ENCODE results near the gene SEMA3C. TPM values are rescaled to one million over a fixed set of nuclear protein-coding genes. Genes with fewer than 3 reads are reported as not detected.

The SEMA3C gene
- polyA plus RNA-seq, 1 donor from 2014 or later, result 386 TPM

DNA sequence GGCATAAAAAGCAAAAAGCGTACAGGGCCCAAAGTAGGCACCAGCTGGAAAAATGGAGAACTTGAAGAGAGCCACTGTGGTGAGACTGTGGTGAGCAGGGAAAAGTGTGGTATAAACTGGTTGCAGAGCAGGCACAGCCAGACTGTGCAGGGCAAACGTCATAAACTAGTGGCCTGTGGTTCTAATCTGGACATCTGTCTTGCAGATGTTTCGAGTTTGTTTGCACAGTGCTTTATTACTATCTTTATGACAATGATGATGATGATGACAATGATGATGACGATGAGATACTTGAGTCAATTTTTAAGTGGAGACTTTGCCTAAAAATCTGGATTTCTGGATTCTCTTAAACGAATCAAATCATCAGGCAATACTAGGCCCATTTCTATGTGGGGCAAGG is 45.7 kb downstream of the SEMA3C start:
- Histone ChIP-seq H3K4me3 (ENCODE audit: low read length) (no peak overlapping the region), H3F3A (ENCODE audit: insufficient read depth, low read length, poor library complexity, severe bottlenecking) (no peaks in the 10 kb centered on the region), H4K20me1 (ENCODE audit: insufficient read depth) (no peaks in the 10 kb centered on the region), H3K27ac (ENCODE audit: low read length) (no peak overlapping the region), H3K79me2 (replicated peaks; ENCODE audit: insufficient read depth, low read length) (no peaks in the 10 kb centered on the region), H3K9me3 (ENCODE audit: low read length) (no peaks in the 10 kb centered on the region), H3K9me2 (ENCODE audit: insufficient read depth, low read length) (no peaks in the 10 kb centered on the region), H3K4me2 (ENCODE audit: low read length) (no peak overlapping the region), H2AFZ (ENCODE audit: low read depth, low read length) (no peak overlapping the region), H3K27me3 (ENCODE audit: insufficient read depth, low read depth, low read length) (no peaks in the 10 kb centered on the region), H3K9ac (ENCODE audit: low read length) (no peak overlapping the region), H3K36me3 (ENCODE audit: insufficient read depth, low read length) (no peaks in the 10 kb centered on the region)
- TF ChIP-seq, protein P1, sequence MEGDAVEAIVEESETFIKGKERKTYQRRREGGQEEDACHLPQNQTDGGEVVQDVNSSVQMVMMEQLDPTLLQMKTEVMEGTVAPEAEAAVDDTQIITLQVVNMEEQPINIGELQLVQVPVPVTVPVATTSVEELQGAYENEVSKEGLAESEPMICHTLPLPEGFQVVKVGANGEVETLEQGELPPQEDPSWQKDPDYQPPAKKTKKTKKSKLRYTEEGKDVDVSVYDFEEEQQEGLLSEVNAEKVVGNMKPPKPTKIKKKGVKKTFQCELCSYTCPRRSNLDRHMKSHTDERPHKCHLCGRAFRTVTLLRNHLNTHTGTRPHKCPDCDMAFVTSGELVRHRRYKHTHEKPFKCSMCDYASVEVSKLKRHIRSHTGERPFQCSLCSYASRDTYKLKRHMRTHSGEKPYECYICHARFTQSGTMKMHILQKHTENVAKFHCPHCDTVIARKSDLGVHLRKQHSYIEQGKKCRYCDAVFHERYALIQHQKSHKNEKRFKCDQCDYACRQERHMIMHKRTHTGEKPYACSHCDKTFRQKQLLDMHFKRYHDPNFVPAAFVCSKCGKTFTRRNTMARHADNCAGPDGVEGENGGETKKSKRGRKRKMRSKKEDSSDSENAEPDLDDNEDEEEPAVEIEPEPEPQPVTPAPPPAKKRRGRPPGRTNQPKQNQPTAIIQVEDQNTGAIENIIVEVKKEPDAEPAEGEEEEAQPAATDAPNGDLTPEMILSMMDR (IDR thresholded peaks at IDR 0.05; ENCODE audit: poor library complexity, severe bottlenecking), result no peak
- TF ChIP-seq EP300 (conservative IDR thresholded peaks at IDR 0.05; ENCODE audit: poor library complexity, severe bottlenecking), result no peak
- TF ChIP-seq TAF1 (IDR thresholded peaks at IDR 0.05; ENCODE audit: low read depth), result no peak
- TF ChIP-seq, protein P2, sequence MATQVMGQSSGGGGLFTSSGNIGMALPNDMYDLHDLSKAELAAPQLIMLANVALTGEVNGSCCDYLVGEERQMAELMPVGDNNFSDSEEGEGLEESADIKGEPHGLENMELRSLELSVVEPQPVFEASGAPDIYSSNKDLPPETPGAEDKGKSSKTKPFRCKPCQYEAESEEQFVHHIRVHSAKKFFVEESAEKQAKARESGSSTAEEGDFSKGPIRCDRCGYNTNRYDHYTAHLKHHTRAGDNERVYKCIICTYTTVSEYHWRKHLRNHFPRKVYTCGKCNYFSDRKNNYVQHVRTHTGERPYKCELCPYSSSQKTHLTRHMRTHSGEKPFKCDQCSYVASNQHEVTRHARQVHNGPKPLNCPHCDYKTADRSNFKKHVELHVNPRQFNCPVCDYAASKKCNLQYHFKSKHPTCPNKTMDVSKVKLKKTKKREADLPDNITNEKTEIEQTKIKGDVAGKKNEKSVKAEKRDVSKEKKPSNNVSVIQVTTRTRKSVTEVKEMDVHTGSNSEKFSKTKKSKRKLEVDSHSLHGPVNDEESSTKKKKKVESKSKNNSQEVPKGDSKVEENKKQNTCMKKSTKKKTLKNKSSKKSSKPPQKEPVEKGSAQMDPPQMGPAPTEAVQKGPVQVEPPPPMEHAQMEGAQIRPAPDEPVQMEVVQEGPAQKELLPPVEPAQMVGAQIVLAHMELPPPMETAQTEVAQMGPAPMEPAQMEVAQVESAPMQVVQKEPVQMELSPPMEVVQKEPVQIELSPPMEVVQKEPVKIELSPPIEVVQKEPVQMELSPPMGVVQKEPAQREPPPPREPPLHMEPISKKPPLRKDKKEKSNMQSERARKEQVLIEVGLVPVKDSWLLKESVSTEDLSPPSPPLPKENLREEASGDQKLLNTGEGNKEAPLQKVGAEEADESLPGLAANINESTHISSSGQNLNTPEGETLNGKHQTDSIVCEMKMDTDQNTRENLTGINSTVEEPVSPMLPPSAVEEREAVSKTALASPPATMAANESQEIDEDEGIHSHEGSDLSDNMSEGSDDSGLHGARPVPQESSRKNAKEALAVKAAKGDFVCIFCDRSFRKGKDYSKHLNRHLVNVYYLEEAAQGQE (IDR thresholded peaks at IDR 0.05; ENCODE audit: borderline replicate concordance), result no peak
- no peak for TF ChIP-seq EZH2 (IDR thresholded peaks at IDR 0.05; ENCODE audit: borderline replicate concordance, insufficient read depth, low read length, poor library complexity, severe bottlenecking)
- no peak for TF ChIP-seq MXI1 (conservative IDR thresholded peaks at IDR 0.05; ENCODE audit: poor library complexity, severe bottlenecking)
- no peak for TF ChIP-seq POLR2AphosphoS5 (IDR thresholded peaks at IDR 0.05)
- no peak for TF ChIP-seq RAD21 (conservative IDR thresholded peaks at IDR 0.05)
- TF ChIP-seq SMC3 (conservative IDR thresholded peaks at IDR 0.05; ENCODE audit: poor library complexity), result no peak

DNA sequence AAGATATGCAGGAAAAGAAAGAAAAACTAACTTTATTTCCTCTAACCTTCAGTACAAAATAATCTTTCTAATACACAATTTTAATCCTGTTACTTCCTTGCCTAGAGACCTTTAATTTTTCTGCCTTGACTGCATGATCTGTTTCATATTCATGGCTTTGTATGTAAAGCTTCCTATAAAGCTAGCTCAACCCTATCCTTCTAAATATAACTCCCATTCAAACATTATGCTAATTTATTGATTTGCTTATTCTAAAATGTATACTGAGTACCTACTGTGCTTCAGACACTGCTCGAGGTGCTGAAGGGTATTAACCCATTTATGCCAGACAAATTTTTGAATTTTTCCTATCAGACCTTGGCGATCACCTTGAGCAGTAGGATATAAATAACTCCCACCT is 47.6 kb downstream of the SEMA3C start:
- peaks cover 5% of the 10 kb centered on the region for H3K79me2 ChIP-seq (replicated peaks; ENCODE audit: insufficient read depth, low read length)
- no peaks in the 10 kb centered on the region for H3K9me3 ChIP-seq (ENCODE audit: low read length)
- H3K4me2 ChIP-seq (ENCODE audit: low read length), result no peak overlapping the region
- H3K4me3 ChIP-seq (ENCODE audit: low read length), result no peak overlapping the region
- no peaks in the 10 kb centered on the region for H3K27me3 ChIP-seq (ENCODE audit: insufficient read depth, low read depth, low read length)
- H4K20me1 ChIP-seq (ENCODE audit: insufficient read depth), result no peaks in the 10 kb centered on the region
- H3K27ac ChIP-seq (ENCODE audit: low read length), result no peak overlapping the region
- no peaks in the 10 kb centered on the region for H3K9me2 ChIP-seq (ENCODE audit: insufficient read depth, low read length)
- H3K36me3 ChIP-seq (ENCODE audit: insufficient read depth, low read length), result no peaks in the 10 kb centered on the region
- H2AFZ ChIP-seq (ENCODE audit: low read depth, low read length), result no peak overlapping the region
- no peak overlapping the region for H3K9ac ChIP-seq (ENCODE audit: low read length)
- no peak for TF ChIP-seq MXI1 (conservative IDR thresholded peaks at IDR 0.05; ENCODE audit: poor library complexity, severe bottlenecking)
- no peak for TF ChIP-seq EP300 (conservative IDR thresholded peaks at IDR 0.05; ENCODE audit: poor library complexity, severe bottlenecking)
- TF ChIP-seq RAD21 (conservative IDR thresholded peaks at IDR 0.05), result no peak
- no peak for TF ChIP-seq POLR2AphosphoS5 (IDR thresholded peaks at IDR 0.05)
- TF ChIP-seq SMC3 (conservative IDR thresholded peaks at IDR 0.05; ENCODE audit: poor library complexity), result no peak
- TF ChIP-seq, protein P1 (IDR thresholded peaks at IDR 0.05; ENCODE audit: poor library complexity, severe bottlenecking), result no peak
- TF ChIP-seq TAF1 (IDR thresholded peaks at IDR 0.05; ENCODE audit: low read depth), result no peak
- TF ChIP-seq, protein P2 (IDR thresholded peaks at IDR 0.05; ENCODE audit: borderline replicate concordance), result no peak
- no peak for TF ChIP-seq EZH2 (IDR thresholded peaks at IDR 0.05; ENCODE audit: borderline replicate concordance, insufficient read depth, low read length, poor library complexity, severe bottlenecking)
- H3F3A ChIP-seq (ENCODE audit: insufficient read depth, low read length, poor library complexity, severe bottlenecking), result no peaks in the 10 kb centered on the region

Measured in neural cell (in vitro differentiated cells).